KMS-11 (cell line): ENCODE data around the gene MAML2.

Experiments used
- H2AFZ ChIP-seq: fragments of 200-600 bp; sonication (generic); 2 replicates; pipeline ENCODE4 v1.6.1; 2016; ENCODE audit warnings: antibody characterized with exemption, mixed run types, low read depth
- H3K27ac ChIP-seq: fragments of 200-600 bp; sonication (generic); 2 replicates; pipeline ENCODE4 v1.6.1; 2016; ENCODE audit warnings: mild to moderate bottlenecking, mixed run types
- H3K27me3 ChIP-seq: fragments of 200-600 bp; sonication (generic); 2 replicates; pipeline ENCODE4 v1.6.1; 2017; ENCODE audit warnings: mild to moderate bottlenecking, low read depth, mixed run types, moderate library complexity; ENCODE audit not compliant: insufficient read depth
- H3K36me3 ChIP-seq: fragments of 200-600 bp; sonication (generic); 2 replicates; pipeline ENCODE4 v1.6.1; 2017; ENCODE audit warnings: mild to moderate bottlenecking, mixed run types; ENCODE audit not compliant: insufficient read depth
- H3K4me1 ChIP-seq: fragments of 200-600 bp; sonication (generic); 2 replicates; pipeline ENCODE4 v1.6.1; 2016; ENCODE audit warnings: mild to moderate bottlenecking, low read depth, mixed run types; ENCODE audit not compliant: poor library complexity, severe bottlenecking
- H3K4me2 ChIP-seq: fragments of 200-600 bp; sonication (generic); 2 replicates; pipeline ENCODE4 v1.7.0; 2016; ENCODE audit warnings: mild to moderate bottlenecking, mixed run types
- H3K4me3 ChIP-seq: fragments of 200-600 bp; sonication (generic); IDR thresholded peaks from 2 replicates; pipeline ENCODE4 v1.6.1; 2017; ENCODE audit warnings: low read depth, low read length, mixed read lengths; ENCODE audit not compliant: insufficient read depth
- H3K79me2 ChIP-seq: fragments of 200-600 bp; sonication (generic); 2 replicates; pipeline ENCODE4 v1.6.1; 2016; ENCODE audit warnings: low read depth, mixed run types; ENCODE audit not compliant: insufficient read depth
- H3K9ac ChIP-seq: fragments of 200-600 bp; sonication (generic); 2 replicates; pipeline ENCODE4 v1.6.1; 2016; ENCODE audit warnings: mild to moderate bottlenecking, mixed run types
- H4K20me1 ChIP-seq: fragments of 200-600 bp; sonication (generic); 2 replicates; pipeline ENCODE4 v1.6.1; 2016; ENCODE audit warnings: mild to moderate bottlenecking, mixed run types; ENCODE audit not compliant: insufficient read depth
- CTCF ChIP-seq: fragments of 200-600 bp; sonication (generic); conservative IDR thresholded peaks from 2 replicates; pipeline ENCODE4 v1.6.1; 2017; ENCODE audit warnings: low read depth, mild to moderate bottlenecking, antibody characterized with exemption, low read length, moderate library complexity, mixed read lengths

The MAML2 gene

DNA sequence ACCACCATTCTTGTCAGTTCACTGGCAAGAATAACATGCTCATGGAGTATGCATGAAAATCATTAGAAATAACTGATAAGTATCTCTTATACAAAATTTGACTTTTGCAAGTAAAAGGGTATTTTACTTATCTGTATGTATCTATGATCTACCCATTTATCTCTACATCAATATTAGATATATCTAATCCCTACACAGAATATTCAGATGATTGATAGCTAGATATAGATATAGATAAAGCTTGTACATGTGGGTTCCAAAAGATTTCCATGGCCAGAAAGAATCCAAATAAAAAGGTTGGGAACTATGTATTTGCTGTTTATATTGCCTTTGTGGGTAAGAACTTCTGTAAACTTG, 185.5 kb downstream of the MAML2 start:
- Histone ChIP-seq H3K79me2 (no peaks in the 10 kb centered on the region), H3K4me2 (no peak overlapping the region), H3K27ac (no peak overlapping the region), H2AFZ (no peak overlapping the region), H4K20me1 (no peaks in the 10 kb centered on the region), H3K27me3 (no peaks in the 10 kb centered on the region), H3K4me3 (no peak overlapping the region), H3K4me1 (no peaks in the 10 kb centered on the region), H3K9ac (no peak overlapping the region), H3K36me3 (no peaks in the 10 kb centered on the region)
- TF ChIP-seq CTCF: no peak

DNA sequence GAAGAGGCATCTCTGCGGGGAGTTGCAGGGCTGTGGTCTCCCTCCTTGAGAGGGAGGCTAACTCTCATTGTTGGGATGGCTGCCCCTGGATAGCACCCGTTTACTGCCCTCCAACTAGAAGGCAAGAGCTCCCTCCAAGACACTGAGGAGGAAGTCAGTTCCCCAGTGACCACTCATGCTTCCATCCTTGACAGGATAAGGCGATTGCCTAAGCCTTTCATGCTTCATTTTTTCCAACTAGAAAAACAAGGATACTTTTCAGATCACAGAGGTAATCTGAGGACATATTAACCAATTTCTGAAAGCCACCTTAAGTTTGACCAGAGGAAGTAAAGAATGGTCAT, 186.6 kb downstream of the MAML2 start:
- no peaks in the 10 kb centered on the region for H3K4me1 ChIP-seq
- no peaks in the 10 kb centered on the region for H3K36me3 ChIP-seq
- TF ChIP-seq CTCF: no peak
- H3K9ac ChIP-seq: no peak overlapping the region
- no peaks in the 10 kb centered on the region for H4K20me1 ChIP-seq
- no peak overlapping the region for H2AFZ ChIP-seq
- H3K27me3 ChIP-seq: no peaks in the 10 kb centered on the region
- no peak overlapping the region for H3K27ac ChIP-seq
- H3K79me2 ChIP-seq: no peaks in the 10 kb centered on the region
- H3K4me3 ChIP-seq: no peak overlapping the region
- H3K4me2 ChIP-seq: no peak overlapping the region

DNA sequence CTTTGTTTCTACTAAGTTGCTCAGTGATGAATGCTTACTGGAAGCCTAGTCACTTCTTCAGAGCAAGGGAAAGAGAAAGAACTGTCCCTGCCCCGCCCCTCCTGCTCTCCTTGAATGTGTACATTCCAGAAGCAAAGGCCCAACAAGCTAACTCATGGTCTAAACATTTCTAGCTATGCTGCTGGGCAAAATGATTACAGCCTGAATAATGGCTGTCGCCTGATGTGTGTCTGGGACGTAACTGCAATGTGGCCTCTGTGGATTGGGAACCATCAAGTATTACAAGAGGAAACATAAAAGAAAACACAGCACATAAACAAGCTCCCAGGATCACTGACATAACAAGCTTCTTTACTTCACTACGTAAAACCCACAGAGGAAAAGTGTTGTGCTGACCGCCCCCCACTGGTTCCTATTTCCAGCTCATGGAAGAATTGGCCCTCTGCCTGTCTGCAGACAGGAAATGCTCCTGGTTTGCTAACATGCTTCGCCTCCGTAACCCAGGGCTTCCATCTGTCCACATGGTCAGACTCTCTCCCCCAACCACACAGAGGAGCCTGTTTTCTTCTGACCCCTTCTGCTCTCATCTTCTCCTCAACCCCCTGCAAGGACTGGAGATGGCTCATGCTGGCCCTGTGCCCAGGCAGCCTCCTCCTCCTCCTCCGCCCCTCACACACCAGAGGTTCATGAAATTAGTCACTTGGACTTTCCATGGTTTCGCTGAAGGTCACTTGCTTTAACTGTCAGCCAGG, 187.2 kb downstream of the MAML2 start:
- no peak overlapping the region for H3K4me2 ChIP-seq
- no peaks in the 10 kb centered on the region for H3K36me3 ChIP-seq
- no peaks in the 10 kb centered on the region for H3K4me1 ChIP-seq
- no peaks in the 10 kb centered on the region for H3K27me3 ChIP-seq
- H3K9ac ChIP-seq: no peak overlapping the region
- H2AFZ ChIP-seq: no peak overlapping the region
- H4K20me1 ChIP-seq: no peaks in the 10 kb centered on the region
- H3K27ac ChIP-seq: no peak overlapping the region
- H3K79me2 ChIP-seq: no peaks in the 10 kb centered on the region
- H3K4me3 ChIP-seq: no peak overlapping the region
- TF ChIP-seq CTCF: no peak

DNA sequence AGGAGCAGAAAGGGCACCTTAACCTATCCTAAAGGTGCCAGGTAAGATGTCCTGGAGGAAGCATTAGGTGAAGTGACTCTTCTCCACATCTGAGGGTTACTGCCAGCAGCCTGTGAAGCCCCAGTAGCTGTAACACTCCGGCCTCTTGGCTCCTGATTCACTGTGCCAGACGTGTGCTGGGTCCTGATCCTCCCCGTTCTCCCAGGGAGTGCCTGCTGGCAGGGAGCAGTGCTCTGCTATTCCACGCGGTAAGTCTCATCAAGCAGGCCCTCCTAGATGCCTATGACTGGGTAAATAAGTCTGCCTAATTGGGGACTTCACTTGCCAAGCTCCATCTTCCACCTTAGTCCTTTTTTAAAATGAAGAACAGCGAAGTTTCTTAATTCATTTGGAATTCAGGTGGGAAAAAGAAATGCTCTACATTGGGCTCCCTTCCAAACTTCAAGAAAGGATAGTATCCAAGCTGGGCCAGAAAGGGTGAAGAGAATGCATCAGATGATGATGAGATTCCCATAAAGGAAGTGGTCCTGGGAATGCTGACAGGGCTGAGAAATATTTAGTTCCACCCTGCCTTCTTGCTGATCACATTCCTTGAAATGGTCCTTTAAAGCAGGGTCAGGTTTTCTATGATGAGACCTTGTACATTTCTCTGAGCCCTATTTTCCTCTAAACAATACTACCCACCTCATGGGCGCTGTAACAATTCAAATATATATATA, 188.0 kb downstream of the MAML2 start:
- no peak overlapping the region for H3K27ac ChIP-seq
- H4K20me1 ChIP-seq: no peaks in the 10 kb centered on the region
- H3K36me3 ChIP-seq: no peaks in the 10 kb centered on the region
- TF ChIP-seq CTCF: no peak
- H3K4me3 ChIP-seq: no peak overlapping the region
- no peak overlapping the region for H2AFZ ChIP-seq
- no peaks in the 10 kb centered on the region for H3K79me2 ChIP-seq
- H3K9ac ChIP-seq: no peak overlapping the region
- H3K4me1 ChIP-seq: no peaks in the 10 kb centered on the region
- H3K4me2 ChIP-seq: no peak overlapping the region
- no peaks in the 10 kb centered on the region for H3K27me3 ChIP-seq
